Activated CD8-positive, alpha-beta memory T cell treated with anti-CD3 and anti-CD28 coated beads, Interleukin-2, amount 10 ng/mL, durations not matched to agents 7 days and 5 days (primary cell): ENCODE measurements around the gene EIPR1. TPM values are rescaled to one million over a fixed set of nuclear protein-coding genes. Genes with fewer than 3 reads are reported as not detected.

Experiments
- ATAC-seq: fragments of 150-1000 bp; cut with Tn5 transposase; one replicate; pipeline ENCODE4 v1.10.0; 2021; ENCODE audit warnings: moderate library complexity
- CTCF ChIA-PET: fragments of 350-600 bp; sonication (Branson Sonifier 250); formaldehyde crosslinking; loops from one replicate; lab custom pipeline; 2021; ENCODE audit warnings: antibody characterized with exemption; lab: Charles Lee
- DNase-seq: peaks from one replicate; pipeline ENCODE4 v3.0.0-alpha.2; 2020
- H3K27ac Mint-ChIP-seq: one replicate; pipeline ENCODE4 v1.8.0; 2021; ENCODE audit warnings: mild to moderate bottlenecking, mixed read lengths
- H3K27me3 Mint-ChIP-seq: one replicate; pipeline ENCODE4 v1.8.0; 2021; ENCODE audit warnings: mixed read lengths
- H3K36me3 Mint-ChIP-seq: one replicate; pipeline ENCODE4 v1.8.0; 2021; ENCODE audit warnings: mild to moderate bottlenecking, mixed read lengths
- H3K4me1 Mint-ChIP-seq: one replicate; pipeline ENCODE4 v1.8.0; 2021; ENCODE audit warnings: mixed read lengths
- H3K4me3 Mint-ChIP-seq: one replicate; pipeline ENCODE4 v1.8.0; 2021; ENCODE audit warnings: mild to moderate bottlenecking, moderate library complexity, mixed read lengths
- H3K9me3 Mint-ChIP-seq: one replicate; pipeline ENCODE4 v1.8.0; 2022; ENCODE audit warnings: low read depth, mixed read lengths
- total RNA-seq, 2 experiments: library from RNA; stranded (reverse); gene quantifications; one replicate each; pipeline ENCODE4 v1.2.3, GENCODE V29; 2021

EIPR1 gene
- total RNA-seq, 2 experiments from 2014 or later: 40.7 to 44.7 TPM

GRCh38 chr2:3309496-3310355 is 67.9 kb downstream of the EIPR1 start:
- no peaks in the 10 kb centered on the region for H3K27me3 Mint-ChIP-seq
- DNase-seq (no peak), ATAC-seq (no peak)
- H3K9me3 Mint-ChIP-seq: no peaks in the 10 kb centered on the region
- H3K36me3 Mint-ChIP-seq: peaks cover 2% of the 10 kb centered on the region
- H3K27ac Mint-ChIP-seq: no peak overlapping the region
- no peak overlapping the region for H3K4me3 Mint-ChIP-seq
- CTCF ChIA-PET: interaction anchor here (1.2 kb wide), 1 partner anchor 13 kb away, joined by 3 read pairs; no protein-coding TSS in a partner anchor
- peaks cover 11% of the 10 kb centered on the region for H3K4me1 Mint-ChIP-seq

- Mint-ChIP-seq H3K4me1 (peaks cover 16% of the 10 kb centered on the region), H3K27me3 (no peaks in the 10 kb centered on the region), H3K36me3 (peaks cover 2% of the 10 kb centered on the region), H3K4me3 (no peak overlapping the region), H3K27ac (no peak overlapping the region), H3K9me3 (no peaks in the 10 kb centered on the region)
- DNase-seq (no peak), ATAC-seq (no peak)
- CTCF ChIA-PET: no interaction called here
Measured at GRCh38 chr2:3307901-3308300, 69.7 kb downstream of the EIPR1 start.

- peaks cover 13% of the 10 kb centered on the region for H3K4me1 Mint-ChIP-seq
- DNase-seq (no peak), ATAC-seq (no peak)
- no peak overlapping the region for H3K4me3 Mint-ChIP-seq
- no peaks in the 10 kb centered on the region for H3K9me3 Mint-ChIP-seq
- H3K36me3 Mint-ChIP-seq: peaks cover 2% of the 10 kb centered on the region
- no peaks in the 10 kb centered on the region for H3K27me3 Mint-ChIP-seq
- no peak overlapping the region for H3K27ac Mint-ChIP-seq
- CTCF ChIA-PET: no interaction called here
Measured at GRCh38 chr2:3307236-3307635, 70.4 kb downstream of the EIPR1 start.

GRCh38 chr2:3305952-3306351 is 71.7 kb downstream of the EIPR1 start:
- no peak for ATAC-seq
- CTCF ChIA-PET: no interaction called here
- H3K27ac Mint-ChIP-seq: no peak overlapping the region
- peaks cover 2% of the 10 kb centered on the region for H3K36me3 Mint-ChIP-seq
- peaks cover 13% of the 10 kb centered on the region for H3K4me1 Mint-ChIP-seq
- no peaks in the 10 kb centered on the region for H3K9me3 Mint-ChIP-seq
- DNase-seq: no peak
- H3K27me3 Mint-ChIP-seq: no peaks in the 10 kb centered on the region
- no peak overlapping the region for H3K4me3 Mint-ChIP-seq

GRCh38 chr2:3305431-3305830 is 72.2 kb downstream of the EIPR1 start:
- ATAC-seq: no peak
- Mint-ChIP-seq H3K27ac (no peak overlapping the region), H3K4me3 (no peak overlapping the region)

GRCh38 chr2:3303583-3304406 is 73.8 kb downstream of the EIPR1 start:
- DNase-seq: peak; percentile 78
- Mint-ChIP-seq H3K9me3 (no peaks in the 10 kb centered on the region), H3K27ac (no peak overlapping the region), H3K4me3 (no peak overlapping the region), H3K27me3 (no peaks in the 10 kb centered on the region), H3K4me1 (peaks cover 13% of the 10 kb centered on the region), H3K36me3 (no peaks in the 10 kb centered on the region)
- CTCF ChIA-PET: interaction anchor here (1.0 to 1.1 kb wide), 2 partner anchors 10 to 17 kb away, joined by 3 read pairs; no protein-coding TSS in a partner anchor
- ATAC-seq: peak; percentile 96

More at GRCh38 chr2:3305431-3305830, 72.2 kb downstream of the EIPR1 start:
- CTCF ChIA-PET: no interaction called here
- Mint-ChIP-seq H3K27me3 (no peaks in the 10 kb centered on the region), H3K36me3 (peaks cover 2% of the 10 kb centered on the region), H3K9me3 (no peaks in the 10 kb centered on the region), H3K4me1 (peaks cover 13% of the 10 kb centered on the region)
- DNase-seq: no peak

GRCh38 chr2:3302751-3303582 is 74.7 kb downstream of the EIPR1 start:
- no peak overlapping the region for H3K27ac Mint-ChIP-seq
- no peak for DNase-seq
- no peaks in the 10 kb centered on the region for H3K36me3 Mint-ChIP-seq
- no peak overlapping the region for H3K4me3 Mint-ChIP-seq
- H3K27me3 Mint-ChIP-seq: no peaks in the 10 kb centered on the region
- CTCF ChIA-PET: interaction anchor here (1.0 to 1.1 kb wide), 2 partner anchors 11 to 18 kb away, joined by 3 read pairs; no protein-coding TSS in a partner anchor
- H3K9me3 Mint-ChIP-seq: no peaks in the 10 kb centered on the region
- peaks cover 13% of the 10 kb centered on the region for H3K4me1 Mint-ChIP-seq
- peak; percentile 32 for ATAC-seq

GRCh38 chr2:3302421-3302750 is 75.2 kb downstream of the EIPR1 start:
- peaks cover 14% of the 10 kb centered on the region for H3K4me1 Mint-ChIP-seq
- CTCF ChIA-PET: interaction anchor here (1.1 kb wide), 1 partner anchor 19 kb away, joined by 3 read pairs; no protein-coding TSS in a partner anchor

GRCh38 chr2:3301001-3301400 is 76.6 kb downstream of the EIPR1 start:
- H3K9me3 Mint-ChIP-seq: no peaks in the 10 kb centered on the region
- no peak overlapping the region for H3K27ac Mint-ChIP-seq
- H3K27me3 Mint-ChIP-seq: no peaks in the 10 kb centered on the region
- no peaks in the 10 kb centered on the region for H3K36me3 Mint-ChIP-seq
- DNase-seq (no peak), ATAC-seq (no peak)
- CTCF ChIA-PET: no interaction called here
- no peak overlapping the region for H3K4me3 Mint-ChIP-seq
- peaks cover 14% of the 10 kb centered on the region for H3K4me1 Mint-ChIP-seq

More at GRCh38 chr2:3302421-3302750, 75.2 kb downstream of the EIPR1 start:
- Mint-ChIP-seq H3K27ac (no peak overlapping the region), H3K9me3 (no peaks in the 10 kb centered on the region), H3K36me3 (no peaks in the 10 kb centered on the region), H3K4me3 (no peak overlapping the region), H3K27me3 (no peaks in the 10 kb centered on the region)
- DNase-seq: no peak
- ATAC-seq: no peak

- CTCF ChIA-PET: no interaction called here
- Mint-ChIP-seq H3K4me3 (no peak overlapping the region), H3K27ac (no peak overlapping the region), H3K36me3 (no peaks in the 10 kb centered on the region), H3K4me1 (peaks cover 12% of the 10 kb centered on the region), H3K27me3 (no peaks in the 10 kb centered on the region), H3K9me3 (no peaks in the 10 kb centered on the region)
- no peak for ATAC-seq
- no peak for DNase-seq
Measured at GRCh38 chr2:3300224-3300995, 77.2 kb downstream of the EIPR1 start.

GRCh38 chr2:3299703-3300102 is 77.9 kb downstream of the EIPR1 start:
- no peak overlapping the region for H3K4me3 Mint-ChIP-seq
- H3K36me3 Mint-ChIP-seq: no peaks in the 10 kb centered on the region
- peaks cover 10% of the 10 kb centered on the region for H3K4me1 Mint-ChIP-seq
- H3K27ac Mint-ChIP-seq: no peak overlapping the region
- ATAC-seq: no peak
- CTCF ChIA-PET: no interaction called here
- no peak for DNase-seq
- no peaks in the 10 kb centered on the region for H3K27me3 Mint-ChIP-seq
- no peaks in the 10 kb centered on the region for H3K9me3 Mint-ChIP-seq

- Mint-ChIP-seq H3K4me3 (no peak overlapping the region), H3K27ac (no peak overlapping the region), H3K9me3 (no peaks in the 10 kb centered on the region), H3K27me3 (no peaks in the 10 kb centered on the region), H3K4me1 (peaks cover 10% of the 10 kb centered on the region), H3K36me3 (no peaks in the 10 kb centered on the region)
- CTCF ChIA-PET: no interaction called here
- ATAC-seq: no peak
- DNase-seq: no peak
Measured at GRCh38 chr2:3299130-3299529, 78.5 kb downstream of the EIPR1 start.
